Activated naive CD8-positive, alpha-beta T cell (primary cell): ENCODE measurements around the gene CTNNA2.

ENCODE experiments used
- H3K27ac Mint-ChIP-seq: one replicate; pipeline ENCODE4 v1.8.0; 2021; ENCODE audit warnings: mixed read lengths
- H3K27me3 Mint-ChIP-seq: one replicate; pipeline ENCODE4 v1.8.0; 2021; ENCODE audit warnings: mixed read lengths
- H3K36me3 Mint-ChIP-seq: one replicate; pipeline ENCODE4 v1.8.0; 2021; ENCODE audit warnings: mixed read lengths
- H3K4me1 Mint-ChIP-seq: one replicate; pipeline ENCODE4 v1.8.0; 2021; ENCODE audit warnings: low read depth, mixed read lengths
- H3K4me3 Mint-ChIP-seq: one replicate; pipeline ENCODE4 v1.8.0; 2021; ENCODE audit warnings: mild to moderate bottlenecking, mixed read lengths
- H3K9me3 Mint-ChIP-seq: one replicate; pipeline ENCODE4 v1.8.0; 2021; ENCODE audit warnings: low read depth, mixed read lengths

Gene CTNNA2

GRCh38 chr2:79915455-79915854 is 402.6 kb downstream of the CTNNA2 start:
- Mint-ChIP-seq H3K4me1 (no peaks in the 10 kb centered on the region), H3K36me3 (no peaks in the 10 kb centered on the region), H3K9me3 (no peaks in the 10 kb centered on the region), H3K27me3 (no peaks in the 10 kb centered on the region), H3K27ac (no peak overlapping the region), H3K4me3 (no peak overlapping the region)

GRCh38 chr2:79916285-79916684 is 403.4 kb downstream of the CTNNA2 start:
- Mint-ChIP-seq H3K36me3 (no peaks in the 10 kb centered on the region), H3K9me3 (no peaks in the 10 kb centered on the region), H3K27ac (no peak overlapping the region), H3K4me1 (no peaks in the 10 kb centered on the region), H3K27me3 (no peaks in the 10 kb centered on the region), H3K4me3 (no peak overlapping the region)

- Mint-ChIP-seq H3K27me3 (no peaks in the 10 kb centered on the region), H3K4me1 (no peaks in the 10 kb centered on the region), H3K9me3 (no peaks in the 10 kb centered on the region), H3K27ac (no peak overlapping the region), H3K36me3 (no peaks in the 10 kb centered on the region), H3K4me3 (no peak overlapping the region)
Observed at GRCh38 chr2:79920512-79921076, 407.7 kb downstream of the CTNNA2 start.

GRCh38 chr2:79929624-79930023 is 416.8 kb downstream of the CTNNA2 start:
- H3K27ac Mint-ChIP-seq, result no peak overlapping the region
- no peak overlapping the region for H3K4me3 Mint-ChIP-seq

GRCh38 chr2:79935046-79935732 is 422.3 kb downstream of the CTNNA2 start:
- Mint-ChIP-seq H3K4me1 (peaks cover 7% of the 10 kb centered on the region), H3K36me3 (no peaks in the 10 kb centered on the region), H3K9me3 (no peaks in the 10 kb centered on the region), H3K27me3 (peaks cover 5% of the 10 kb centered on the region), H3K27ac (no peak overlapping the region), H3K4me3 (no peak overlapping the region)

More at GRCh38 chr2:79929624-79930023, 416.8 kb downstream of the CTNNA2 start:
- H3K4me1 Mint-ChIP-seq, result no peaks in the 10 kb centered on the region
- H3K27me3 Mint-ChIP-seq, result no peaks in the 10 kb centered on the region
- H3K36me3 Mint-ChIP-seq, result no peaks in the 10 kb centered on the region
- H3K9me3 Mint-ChIP-seq, result peaks cover 4% of the 10 kb centered on the region

- no peak overlapping the region for H3K27ac Mint-ChIP-seq
- peaks cover 7% of the 10 kb centered on the region for H3K4me1 Mint-ChIP-seq
- no peaks in the 10 kb centered on the region for H3K36me3 Mint-ChIP-seq
- H3K4me3 Mint-ChIP-seq, result no peak overlapping the region
- peaks cover 5% of the 10 kb centered on the region for H3K27me3 Mint-ChIP-seq
- no peaks in the 10 kb centered on the region for H3K9me3 Mint-ChIP-seq
Observed at GRCh38 chr2:79935771-79936657, 423.2 kb downstream of the CTNNA2 start.

- Mint-ChIP-seq H3K36me3 (no peaks in the 10 kb centered on the region), H3K4me3 (no peak overlapping the region), H3K4me1 (peaks cover 7% of the 10 kb centered on the region), H3K27me3 (peaks cover 5% of the 10 kb centered on the region), H3K27ac (no peak overlapping the region), H3K9me3 (no peaks in the 10 kb centered on the region)
Observed at GRCh38 chr2:79936715-79937114, 423.9 kb downstream of the CTNNA2 start.

- no peak overlapping the region for H3K4me3 Mint-ChIP-seq
- H3K4me1 Mint-ChIP-seq, result peaks cover 7% of the 10 kb centered on the region
- peaks cover 5% of the 10 kb centered on the region for H3K27me3 Mint-ChIP-seq
- no peaks in the 10 kb centered on the region for H3K9me3 Mint-ChIP-seq
- H3K36me3 Mint-ChIP-seq, result no peaks in the 10 kb centered on the region
- H3K27ac Mint-ChIP-seq, result no peak overlapping the region
Observed at GRCh38 chr2:79938648-79939047, 425.8 kb downstream of the CTNNA2 start.

- no peaks in the 10 kb centered on the region for H3K36me3 Mint-ChIP-seq
Observed at GRCh38 chr2:79940364-79940763, 427.5 kb downstream of the CTNNA2 start.

GRCh38 chr2:79941179-79941578 is 428.3 kb downstream of the CTNNA2 start:
- H3K9me3 Mint-ChIP-seq, result no peaks in the 10 kb centered on the region
- H3K4me1 Mint-ChIP-seq, result peaks cover 4% of the 10 kb centered on the region
- H3K36me3 Mint-ChIP-seq, result no peaks in the 10 kb centered on the region
- H3K27me3 Mint-ChIP-seq, result no peaks in the 10 kb centered on the region
- no peak overlapping the region for H3K4me3 Mint-ChIP-seq
- no peak overlapping the region for H3K27ac Mint-ChIP-seq

More at GRCh38 chr2:79940364-79940763, 427.5 kb downstream of the CTNNA2 start:
- Mint-ChIP-seq H3K27me3 (peaks cover 4% of the 10 kb centered on the region), H3K4me1 (peaks cover 7% of the 10 kb centered on the region), H3K27ac (no peak overlapping the region), H3K9me3 (no peaks in the 10 kb centered on the region), H3K4me3 (no peak overlapping the region)

GRCh38 chr2:79944205-79944604 is 431.4 kb downstream of the CTNNA2 start:
- no peaks in the 10 kb centered on the region for H3K27me3 Mint-ChIP-seq
- no peak overlapping the region for H3K4me3 Mint-ChIP-seq
- no peaks in the 10 kb centered on the region for H3K9me3 Mint-ChIP-seq
- H3K4me1 Mint-ChIP-seq, result no peaks in the 10 kb centered on the region
- no peak overlapping the region for H3K27ac Mint-ChIP-seq
- no peaks in the 10 kb centered on the region for H3K36me3 Mint-ChIP-seq

GRCh38 chr2:79945653-79946445 is 433.0 kb downstream of the CTNNA2 start:
- no peaks in the 10 kb centered on the region for H3K9me3 Mint-ChIP-seq
- H3K36me3 Mint-ChIP-seq, result no peaks in the 10 kb centered on the region
- no peaks in the 10 kb centered on the region for H3K4me1 Mint-ChIP-seq
- H3K27me3 Mint-ChIP-seq, result no peaks in the 10 kb centered on the region
- H3K27ac Mint-ChIP-seq, result no peak overlapping the region
- H3K4me3 Mint-ChIP-seq, result no peak overlapping the region

- no peaks in the 10 kb centered on the region for H3K4me1 Mint-ChIP-seq
- H3K27me3 Mint-ChIP-seq, result no peaks in the 10 kb centered on the region
- no peaks in the 10 kb centered on the region for H3K36me3 Mint-ChIP-seq
- no peaks in the 10 kb centered on the region for H3K9me3 Mint-ChIP-seq
- no peak overlapping the region for H3K4me3 Mint-ChIP-seq
- H3K27ac Mint-ChIP-seq, result no peak overlapping the region
Observed at GRCh38 chr2:79947751-79948150, 434.9 kb downstream of the CTNNA2 start.

- H3K27ac Mint-ChIP-seq, result no peak overlapping the region
- H3K4me3 Mint-ChIP-seq, result no peak overlapping the region
- H3K9me3 Mint-ChIP-seq, result no peaks in the 10 kb centered on the region
- no peaks in the 10 kb centered on the region for H3K27me3 Mint-ChIP-seq
- no peaks in the 10 kb centered on the region for H3K36me3 Mint-ChIP-seq
- no peaks in the 10 kb centered on the region for H3K4me1 Mint-ChIP-seq
Observed at GRCh38 chr2:79950526-79950925, 437.7 kb downstream of the CTNNA2 start.
